MM.1S (cell line): Measurements from ENCODE around the gene LETM1.

Experiments
- DNase-seq: peaks from one replicate; pipeline ENCODE4 v3.0.0-alpha.2; 2015
- H2AFZ ChIP-seq: fragments of 300-600 bp; sonication (generic); 2 replicates; pipeline ENCODE4 v1.6.0; 2016; ENCODE audit warnings: antibody characterized with exemption, low read length
- H3F3A ChIP-seq: fragments of 300-600 bp; sonication (generic); 2 replicates; pipeline ENCODE4 v1.6.1; 2016; ENCODE audit warnings: mild to moderate bottlenecking, antibody characterized with exemption, low read length, moderate library complexity, mixed read lengths; ENCODE audit not compliant: insufficient read depth
- H3K27ac ChIP-seq: fragments of 300-600 bp; sonication (generic); 2 replicates; pipeline ENCODE4 v1.5.1; 2016; ENCODE audit warnings: mild to moderate bottlenecking, low read length
- H3K27me3 ChIP-seq: fragments of 300-600 bp; sonication (generic); replicated peaks from 2 replicates; pipeline ENCODE4 v1.6.0; 2016; ENCODE audit warnings: low read length; ENCODE audit not compliant: insufficient read depth
- H3K36me3 ChIP-seq: fragments of 300-600 bp; sonication (generic); replicated peaks from 2 replicates; pipeline ENCODE4 v1.6.1; 2016; ENCODE audit warnings: mild to moderate bottlenecking, low read length, mixed read lengths; ENCODE audit not compliant: insufficient read depth
- H3K4me1 ChIP-seq: fragments of 300-600 bp; sonication (generic); 2 replicates; pipeline ENCODE4 v1.6.1; 2016; ENCODE audit warnings: low read length, mixed read lengths
- H3K4me2 ChIP-seq: fragments of 300-600 bp; sonication (generic); 2 replicates; pipeline ENCODE4 v1.6.0; 2016; ENCODE audit warnings: low read depth, low read length
- H3K4me3 ChIP-seq: fragments of 300-600 bp; sonication (generic); 2 replicates; pipeline ENCODE4 v1.5.1; 2016; ENCODE audit warnings: low read length, mixed read lengths
- H3K79me2 ChIP-seq: fragments of 300-600 bp; sonication (generic); 2 replicates; pipeline ENCODE4 v1.6.1; 2016; ENCODE audit warnings: mixed run types, low read length, mixed read lengths
- H3K9ac ChIP-seq: fragments of 300-600 bp; sonication (generic); 2 replicates; pipeline ENCODE4 v1.6.1; 2016; ENCODE audit warnings: low read length, mixed read lengths
- H3K9me2 ChIP-seq: fragments of 300-600 bp; sonication (generic); replicated peaks from 2 replicates; pipeline ENCODE4 v1.6.1; 2016; ENCODE audit warnings: mild to moderate bottlenecking, low read length, mixed read lengths; ENCODE audit not compliant: insufficient read depth
- H3K9me3 ChIP-seq: fragments of 300-600 bp; sonication (generic); replicated peaks from 2 replicates; pipeline ENCODE4 v1.6.1; 2016; ENCODE audit warnings: mild to moderate bottlenecking, low read length, mixed read lengths; ENCODE audit not compliant: insufficient read depth
- H4K20me1 ChIP-seq: fragments of 300-600 bp; sonication (generic); 2 replicates; pipeline ENCODE4 v1.6.1; 2016; ENCODE audit warnings: mild to moderate bottlenecking, low read length, moderate library complexity, mixed read lengths; ENCODE audit not compliant: insufficient read depth
- EZH2 ChIP-seq: fragments of 300-600 bp; sonication (generic); optimal IDR thresholded peaks from 2 replicates; pipeline ENCODE3; 2017; ENCODE audit warnings: low read depth, mild to moderate bottlenecking, antibody characterized with exemption, low read length, mixed read lengths
- EZH2phosphoT487 ChIP-seq: fragments of 300-600 bp; sonication (generic); IDR thresholded peaks from 2 replicates; pipeline ENCODE4 v1.6.1; 2018; ENCODE audit warnings: antibody characterized with exemption, low read length
- TF ChIP-seq, protein P1 (sequence below): fragments of 300-600 bp; sonication (generic); IDR thresholded peaks from 2 replicates; pipeline ENCODE4 v1.5.1; 2016; ENCODE audit warnings: antibody characterized with exemption, low read length, mixed read lengths

LETM1 gene

GRCh38 chr4:1854752-1855151, 1.2 kb downstream of the LETM1 start:
- Histone ChIP-seq H3K4me1 (peaks cover 5% of the 10 kb centered on the region), H3K9ac (peak overlapping the region; percentile 87; the same call in 1 of the 2 replicates), H3K4me3 (peak overlapping the region; percentile 98), H2AFZ (peak overlapping the region; percentile 74; the same call in 1 of the 2 replicates), H3K9me3 (no peaks in the 10 kb centered on the region), H3K36me3 (no peaks in the 10 kb centered on the region), H3K4me2 (peak overlapping the region; percentile 73), H3K27me3 (no peaks in the 10 kb centered on the region), H3K9me2 (no peaks in the 10 kb centered on the region), H3K27ac (peak overlapping the region; percentile 9; the same call in 1 of the 2 replicates), H4K20me1 (peaks cover 4% of the 10 kb centered on the region; the same call in 1 of the 2 replicates), H3K79me2 (peaks cover 68% of the 10 kb centered on the region), H3F3A (no peaks in the 10 kb centered on the region)
- DNase-seq, result no peak
- TF ChIP-seq EZH2phosphoT487 (no peak), EZH2 (no peak)
- TF ChIP-seq, protein P1, sequence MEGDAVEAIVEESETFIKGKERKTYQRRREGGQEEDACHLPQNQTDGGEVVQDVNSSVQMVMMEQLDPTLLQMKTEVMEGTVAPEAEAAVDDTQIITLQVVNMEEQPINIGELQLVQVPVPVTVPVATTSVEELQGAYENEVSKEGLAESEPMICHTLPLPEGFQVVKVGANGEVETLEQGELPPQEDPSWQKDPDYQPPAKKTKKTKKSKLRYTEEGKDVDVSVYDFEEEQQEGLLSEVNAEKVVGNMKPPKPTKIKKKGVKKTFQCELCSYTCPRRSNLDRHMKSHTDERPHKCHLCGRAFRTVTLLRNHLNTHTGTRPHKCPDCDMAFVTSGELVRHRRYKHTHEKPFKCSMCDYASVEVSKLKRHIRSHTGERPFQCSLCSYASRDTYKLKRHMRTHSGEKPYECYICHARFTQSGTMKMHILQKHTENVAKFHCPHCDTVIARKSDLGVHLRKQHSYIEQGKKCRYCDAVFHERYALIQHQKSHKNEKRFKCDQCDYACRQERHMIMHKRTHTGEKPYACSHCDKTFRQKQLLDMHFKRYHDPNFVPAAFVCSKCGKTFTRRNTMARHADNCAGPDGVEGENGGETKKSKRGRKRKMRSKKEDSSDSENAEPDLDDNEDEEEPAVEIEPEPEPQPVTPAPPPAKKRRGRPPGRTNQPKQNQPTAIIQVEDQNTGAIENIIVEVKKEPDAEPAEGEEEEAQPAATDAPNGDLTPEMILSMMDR, result no peak

- H3K36me3 ChIP-seq, result no peaks in the 10 kb centered on the region
- no peak for DNase-seq
- H3K9ac ChIP-seq, result no peak overlapping the region
- no peak overlapping the region for H3K27ac ChIP-seq
- TF ChIP-seq EZH2 (no peak), EZH2phosphoT487 (no peak)
- TF ChIP-seq, protein P1, result no peak
- H4K20me1 ChIP-seq, result peaks cover 4% of the 10 kb centered on the region; the same call in 1 of the 2 replicates
- no peak overlapping the region for H2AFZ ChIP-seq
- no peak overlapping the region for H3K4me3 ChIP-seq
- H3K27me3 ChIP-seq, result no peaks in the 10 kb centered on the region
- H3K9me2 ChIP-seq, result no peaks in the 10 kb centered on the region
- peaks cover 5% of the 10 kb centered on the region for H3K4me1 ChIP-seq
- H3K4me2 ChIP-seq, result no peak overlapping the region
- peaks cover 78% of the 10 kb centered on the region for H3K79me2 ChIP-seq
- H3F3A ChIP-seq, result no peaks in the 10 kb centered on the region
- H3K9me3 ChIP-seq, result no peaks in the 10 kb centered on the region
Measured at GRCh38 chr4:1852904-1853623, 2.9 kb downstream of the LETM1 start.

DNA sequence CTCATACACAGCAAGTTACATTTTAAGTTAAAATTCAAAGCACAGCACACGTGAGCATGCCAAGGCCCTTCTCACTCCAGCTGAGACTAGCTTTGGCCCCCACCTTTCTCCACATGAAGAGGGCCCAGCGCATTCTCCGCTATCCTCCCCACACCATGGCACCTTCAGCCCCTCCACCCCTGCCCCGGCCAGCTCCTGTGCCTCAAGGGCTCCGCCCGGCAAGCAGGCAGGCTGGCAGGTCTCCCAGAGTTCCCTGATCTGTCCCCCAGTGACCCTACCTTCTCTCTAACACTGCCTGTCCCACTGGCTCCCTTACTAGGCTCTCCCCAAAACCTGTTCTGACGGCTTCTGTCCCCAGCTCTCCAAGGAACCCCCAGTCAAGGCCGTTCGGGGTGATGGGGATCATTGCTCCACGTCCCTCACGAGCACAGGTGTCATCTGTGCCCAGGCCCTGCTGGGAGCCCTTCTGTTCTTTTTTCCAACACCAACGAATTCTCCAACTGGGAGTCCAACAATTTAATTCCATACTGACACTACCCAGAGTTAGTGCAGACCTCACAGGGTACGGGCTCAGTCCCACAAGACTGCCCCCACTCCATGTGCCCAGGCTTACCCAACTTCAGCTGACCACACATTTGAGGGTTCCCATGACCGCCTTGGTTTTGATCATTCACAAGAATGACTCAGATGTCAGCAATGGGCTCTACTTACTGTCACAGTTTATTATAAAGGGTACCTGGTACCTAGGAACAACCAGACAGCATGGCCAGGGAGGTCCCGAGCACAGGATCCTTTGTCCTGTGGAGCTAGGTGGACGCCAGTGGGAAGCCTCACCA, 4.2 kb downstream of the LETM1 start:
- H2AFZ ChIP-seq, result no peak overlapping the region
- H3K9me3 ChIP-seq, result no peaks in the 10 kb centered on the region
- no peaks in the 10 kb centered on the region for H3K27me3 ChIP-seq
- H3K4me2 ChIP-seq, result no peak overlapping the region
- H3K4me1 ChIP-seq, result no peaks in the 10 kb centered on the region; the same call in 1 of the 2 replicates
- no peak overlapping the region for H3K27ac ChIP-seq
- H3K4me3 ChIP-seq, result no peak overlapping the region
- no peak for DNase-seq
- no peaks in the 10 kb centered on the region for H3K36me3 ChIP-seq
- no peak overlapping the region for H3K9ac ChIP-seq
- H3K9me2 ChIP-seq, result no peaks in the 10 kb centered on the region
- peaks cover 4% of the 10 kb centered on the region; the same call in 1 of the 2 replicates for H4K20me1 ChIP-seq
- TF ChIP-seq EZH2 (no peak), EZH2phosphoT487 (no peak)
- TF ChIP-seq, protein P1, result no peak
- H3K79me2 ChIP-seq, result peaks cover 76% of the 10 kb centered on the region
- no peaks in the 10 kb centered on the region for H3F3A ChIP-seq
